ENCODE results near the gene UTP14C.
"Not testable (repeated sequence)": the region's sequence is repeated elsewhere in the genome, so short reads cannot be mapped to it uniquely, and the experiment has no call there.

Gene UTP14C

GRCh38 chr13:52027832-52028231 lies 3.3 kb downstream of the UTP14C start:
- no peak for DNase-seq (ENCODE audit: low read depth in 1 of 2, low spot score in 1 of 2)
- in situ Hi-C loops (cut with HindIII; ENCODE audit: low pct_unique_long_range_greater_than_20kb, low sequenced_read_pairs) = no loop called here
- TF ChIP-seq JUND (IDR thresholded peaks at IDR 0.05; ENCODE audit: low read depth) = no peak

- no peak for TF ChIP-seq JUND (IDR thresholded peaks at IDR 0.05; ENCODE audit: low read depth)
- peak in 1 of 2 experiments; percentile 46 for DNase-seq (ENCODE audit: low read depth in 1 of 2, low spot score in 1 of 2)
- in situ Hi-C loops (cut with HindIII; ENCODE audit: low pct_unique_long_range_greater_than_20kb, low sequenced_read_pairs) = no loop called here
These were observed 5.1 kb downstream of the UTP14C start for GRCh38 chr13:52029569-52029968.

GRCh38 chr13:52030401-52030800 lies 5.9 kb downstream of the UTP14C start:
- DNase-seq (ENCODE audit: low read depth in 1 of 2, low spot score in 1 of 2); in situ Hi-C loops (cut with HindIII; ENCODE audit: low pct_unique_long_range_greater_than_20kb, low sequenced_read_pairs): not testable (repeated sequence)

GRCh38 chr13:52033039-52033438 lies 8.5 kb downstream of the UTP14C start:
- TF ChIP-seq JUND (IDR thresholded peaks at IDR 0.05; ENCODE audit: low read depth) = no peak
- in situ Hi-C loops (cut with HindIII; ENCODE audit: low pct_unique_long_range_greater_than_20kb, low sequenced_read_pairs) = no loop called here
- DNase-seq (ENCODE audit: low read depth in 1 of 2, low spot score in 1 of 2) = no peak

- TF ChIP-seq JUND (IDR thresholded peaks at IDR 0.05; ENCODE audit: low read depth) = no peak
These were observed 10.2 kb downstream of the UTP14C start for GRCh38 chr13:52034616-52035226.

GRCh38 chr13:52036037-52036436 lies 11.5 kb downstream of the UTP14C start:
- in situ Hi-C loops (cut with HindIII; ENCODE audit: low pct_unique_long_range_greater_than_20kb, low sequenced_read_pairs) = no loop called here
- TF ChIP-seq JUND (IDR thresholded peaks at IDR 0.05; ENCODE audit: low read depth) = no peak
- no peak for DNase-seq (ENCODE audit: low read depth in 1 of 2, low spot score in 1 of 2)

More at GRCh38 chr13:52034616-52035226, 10.2 kb downstream of the UTP14C start:
- no peak for DNase-seq (ENCODE audit: low read depth in 1 of 2, low spot score in 1 of 2)
- in situ Hi-C loops (cut with HindIII; ENCODE audit: low pct_unique_long_range_greater_than_20kb, low sequenced_read_pairs) = no loop called here

GRCh38 chr13:52043675-52044074 lies 19.2 kb downstream of the UTP14C start:
- DNase-seq (ENCODE audit: low read depth in 1 of 2, low spot score in 1 of 2) = no peak

GRCh38 chr13:52047463-52047862 lies 23.0 kb downstream of the UTP14C start:
- in situ Hi-C loops (cut with HindIII; ENCODE audit: low pct_unique_long_range_greater_than_20kb, low sequenced_read_pairs) = no loop called here
- no peak for DNase-seq (ENCODE audit: low read depth in 1 of 2, low spot score in 1 of 2)
- TF ChIP-seq JUND (IDR thresholded peaks at IDR 0.05; ENCODE audit: low read depth) = no peak

More at GRCh38 chr13:52043675-52044074, 19.2 kb downstream of the UTP14C start:
- TF ChIP-seq JUND (IDR thresholded peaks at IDR 0.05; ENCODE audit: low read depth) = no peak
- in situ Hi-C loops (cut with HindIII; ENCODE audit: low pct_unique_long_range_greater_than_20kb, low sequenced_read_pairs) = no loop called here

GRCh38 chr13:52048516-52048915 lies 24.0 kb downstream of the UTP14C start:
- in situ Hi-C loops (cut with HindIII; ENCODE audit: low pct_unique_long_range_greater_than_20kb, low sequenced_read_pairs) = no loop called here
- DNase-seq (ENCODE audit: low read depth in 1 of 2, low spot score in 1 of 2) = no peak
- no peak for TF ChIP-seq JUND (IDR thresholded peaks at IDR 0.05; ENCODE audit: low read depth)

GRCh38 chr13:52051400-52051799 lies 26.9 kb downstream of the UTP14C start:
- TF ChIP-seq JUND (IDR thresholded peaks at IDR 0.05; ENCODE audit: low read depth) = no peak
- in situ Hi-C loops (cut with HindIII; ENCODE audit: low pct_unique_long_range_greater_than_20kb, low sequenced_read_pairs) = no loop called here
- DNase-seq (ENCODE audit: low read depth in 1 of 2, low spot score in 1 of 2) = no peak

GRCh38 chr13:52053460-52053859 lies 29.0 kb downstream of the UTP14C start:
- no peak for DNase-seq (ENCODE audit: low read depth in 1 of 2, low spot score in 1 of 2)
- TF ChIP-seq JUND (IDR thresholded peaks at IDR 0.05; ENCODE audit: low read depth) = no peak
- in situ Hi-C loops (cut with HindIII; ENCODE audit: low pct_unique_long_range_greater_than_20kb, low sequenced_read_pairs) = no loop called here

GRCh38 chr13:52061064-52061463 lies 36.6 kb downstream of the UTP14C start:
- in situ Hi-C loops (cut with HindIII; ENCODE audit: low pct_unique_long_range_greater_than_20kb, low sequenced_read_pairs); DNase-seq (ENCODE audit: low read depth in 1 of 2, low spot score in 1 of 2): not testable (repeated sequence)

GRCh38 chr13:52061587-52061986 lies 37.1 kb downstream of the UTP14C start:
- DNase-seq (ENCODE audit: low read depth in 1 of 2, low spot score in 1 of 2) = no peak
- no peak for TF ChIP-seq JUND (IDR thresholded peaks at IDR 0.05; ENCODE audit: low read depth)
- in situ Hi-C loops (cut with HindIII; ENCODE audit: low pct_unique_long_range_greater_than_20kb, low sequenced_read_pairs) = no loop called here

GRCh38 chr13:52067237-52067636 lies 42.7 kb downstream of the UTP14C start:
- DNase-seq (ENCODE audit: low read depth in 1 of 2, low spot score in 1 of 2) = no peak
- no peak for TF ChIP-seq JUND (IDR thresholded peaks at IDR 0.05; ENCODE audit: low read depth)
- in situ Hi-C loops (cut with HindIII; ENCODE audit: low pct_unique_long_range_greater_than_20kb, low sequenced_read_pairs) = no loop called here
